ENCODE results near the gene ECM1.

DNA sequence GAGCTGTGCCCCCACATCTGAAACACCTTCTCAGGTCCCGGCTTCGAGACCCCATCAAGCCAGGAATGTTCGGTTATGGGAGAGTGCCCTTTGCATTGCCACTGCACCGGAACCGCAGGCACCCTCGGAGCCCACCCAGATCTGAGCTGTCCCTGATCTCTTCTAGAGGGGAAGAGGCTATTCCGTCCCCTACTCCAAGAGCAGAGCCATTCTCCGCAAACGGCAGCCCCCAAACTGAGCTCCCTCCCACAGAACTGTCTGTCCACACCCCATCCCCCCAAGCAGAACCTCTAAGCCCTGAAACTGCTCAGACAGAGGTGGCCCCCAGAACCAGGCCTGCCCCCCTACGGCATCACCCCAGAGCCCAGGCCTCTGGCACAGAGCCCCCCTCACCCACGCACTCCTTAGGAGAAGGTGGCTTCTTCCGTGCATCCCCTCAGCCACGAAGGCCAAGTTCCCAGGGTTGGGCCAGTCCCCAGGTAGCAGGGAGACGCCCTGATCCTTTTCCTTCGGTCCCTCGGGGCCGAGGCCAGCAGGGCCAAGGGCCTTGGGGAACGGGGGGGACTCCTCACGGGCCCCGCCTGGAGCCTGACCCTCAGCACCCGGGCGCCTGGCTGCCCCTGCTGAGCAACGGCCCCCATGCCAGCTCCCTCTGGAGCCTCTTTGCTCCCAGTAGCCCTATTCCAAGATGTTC, 45.6 kb downstream of the ECM1 start:
- TF ChIP-seq CTCF (IDR thresholded peaks at IDR 0.05; ENCODE audit: insufficient read depth, low read length, poor library complexity, severe bottlenecking) (no peak), EZH2phosphoT487 (conservative IDR thresholded peaks at IDR 0.05; ENCODE audit: low read length) (no peak)

All from SU-DHL-6 (cell line).